Left renal pelvis (tissue), 4 donors: ENCODE results near the gene ZNF831. TPM values are rescaled to one million over a fixed set of nuclear protein-coding genes. Genes with fewer than 3 reads are reported as not detected.

ENCODE experiments used
- DNase-seq, 4 donors: peaks; one replicate each; pipeline ENCODE4 v3.0.0-alpha.2; 2013; ENCODE audit warnings: low read depth in 4 of 4, low spot score in 3 of 4
- polyA plus RNA-seq, 4 donors: library from polyadenylated mRNA; unstranded; fragments of 120-200 nt; gene quantifications; one replicate each; pipeline ENCODE4 v1.2.1, GENCODE V29; 2013; ENCODE audit not compliant: insufficient read length in 4 of 4

Gene ZNF831
- polyA plus RNA-seq, 4 donors: 0.06 to 0.11 (median 0.09) TPM

DNA sequence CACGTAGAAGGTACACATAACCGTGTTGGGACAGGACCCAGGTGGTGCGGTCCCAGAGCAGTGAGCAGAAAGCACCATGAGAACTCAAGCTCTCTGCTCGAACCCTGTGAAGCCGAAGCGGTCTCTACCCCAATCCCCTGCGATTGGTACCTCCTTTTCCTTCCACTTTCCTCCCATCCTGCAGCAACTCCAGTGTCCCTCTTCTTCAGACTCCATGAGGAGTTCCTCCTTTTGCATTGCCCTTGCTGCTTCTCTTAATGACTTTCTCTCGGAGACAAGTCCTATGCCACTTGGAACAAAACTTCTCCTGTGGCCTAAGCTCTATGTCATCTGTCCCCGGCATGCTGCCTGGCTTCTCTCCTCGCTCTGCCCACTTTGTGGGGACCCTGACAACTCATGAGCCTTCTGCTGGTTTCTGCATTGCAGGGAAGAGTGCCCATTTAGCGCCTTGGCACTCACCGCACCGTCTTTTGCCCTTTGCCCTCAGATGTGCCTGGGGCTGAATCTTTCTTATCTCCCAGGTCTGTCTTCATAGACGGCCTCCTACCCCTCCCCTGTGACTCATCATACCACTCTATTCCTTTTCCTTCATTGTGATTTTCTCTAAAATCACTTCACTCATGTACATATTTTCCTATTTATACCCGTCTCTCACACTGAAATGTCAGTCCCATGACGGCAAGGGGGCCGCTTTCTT, 9.2 kb upstream of the ZNF831 start:
- no peak for DNase-seq

DNA sequence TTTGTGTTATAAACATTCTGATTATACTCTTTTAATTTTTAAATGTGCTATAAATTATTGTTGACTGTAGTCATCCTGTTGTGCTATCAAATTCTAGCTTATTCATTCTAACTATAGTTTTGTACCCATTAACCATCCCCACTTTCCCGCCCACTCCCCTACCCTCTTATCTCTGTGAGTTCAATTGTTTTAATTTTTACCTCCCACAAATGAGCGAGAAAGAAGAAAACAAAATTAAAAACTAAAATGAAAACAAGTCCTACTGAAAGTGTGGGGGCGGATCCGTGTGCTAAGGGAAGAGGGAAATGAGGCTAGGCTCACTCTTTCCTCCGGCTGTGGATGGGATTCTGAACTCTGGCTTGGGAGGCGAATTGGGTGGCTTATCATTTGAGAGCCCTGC, 6.6 kb upstream of the ZNF831 start:
- DNase-seq: no peak

- DNase-seq: no peak
These were observed 6.1 kb upstream of the ZNF831 start for GRCh38 chr20:59157531-59157930.

DNA sequence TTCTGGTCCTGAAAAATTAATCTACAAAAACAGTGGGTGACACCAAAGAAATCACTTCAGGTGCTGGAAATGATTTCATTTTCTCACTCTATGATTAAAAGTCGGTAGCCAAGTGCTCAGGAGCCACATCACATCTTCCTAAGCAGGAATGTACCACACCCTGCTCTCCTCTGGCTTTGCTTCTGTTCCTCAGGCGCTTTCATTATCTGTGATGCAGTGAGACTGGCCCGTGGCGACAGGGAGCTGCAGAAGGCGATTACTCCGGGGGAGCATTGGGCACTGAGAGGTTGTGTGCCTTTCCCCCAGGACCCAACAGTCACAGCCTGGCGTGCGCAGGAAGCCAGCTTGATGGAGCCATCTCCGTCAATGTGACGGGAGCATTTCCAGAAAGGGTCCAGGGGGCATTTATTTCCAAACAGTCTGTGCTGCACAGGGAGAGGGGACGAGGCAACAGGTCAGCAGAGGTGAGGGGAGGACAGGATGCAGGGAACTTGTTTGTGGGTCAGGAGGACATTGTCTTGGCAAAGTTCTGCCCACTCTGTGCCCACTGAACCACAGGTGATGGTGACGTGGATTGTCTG, 5.6 kb upstream of the ZNF831 start:
- no peak for DNase-seq

- no peak for DNase-seq
These were observed 4.9 kb upstream of the ZNF831 start for GRCh38 chr20:59158673-59159072.

GRCh38 chr20:59159091-59159490, 4.5 kb upstream of the ZNF831 start:
- DNase-seq: no peak

GRCh38 chr20:59159493-59160376, 3.9 kb upstream of the ZNF831 start:
- DNase-seq: no peak

DNA sequence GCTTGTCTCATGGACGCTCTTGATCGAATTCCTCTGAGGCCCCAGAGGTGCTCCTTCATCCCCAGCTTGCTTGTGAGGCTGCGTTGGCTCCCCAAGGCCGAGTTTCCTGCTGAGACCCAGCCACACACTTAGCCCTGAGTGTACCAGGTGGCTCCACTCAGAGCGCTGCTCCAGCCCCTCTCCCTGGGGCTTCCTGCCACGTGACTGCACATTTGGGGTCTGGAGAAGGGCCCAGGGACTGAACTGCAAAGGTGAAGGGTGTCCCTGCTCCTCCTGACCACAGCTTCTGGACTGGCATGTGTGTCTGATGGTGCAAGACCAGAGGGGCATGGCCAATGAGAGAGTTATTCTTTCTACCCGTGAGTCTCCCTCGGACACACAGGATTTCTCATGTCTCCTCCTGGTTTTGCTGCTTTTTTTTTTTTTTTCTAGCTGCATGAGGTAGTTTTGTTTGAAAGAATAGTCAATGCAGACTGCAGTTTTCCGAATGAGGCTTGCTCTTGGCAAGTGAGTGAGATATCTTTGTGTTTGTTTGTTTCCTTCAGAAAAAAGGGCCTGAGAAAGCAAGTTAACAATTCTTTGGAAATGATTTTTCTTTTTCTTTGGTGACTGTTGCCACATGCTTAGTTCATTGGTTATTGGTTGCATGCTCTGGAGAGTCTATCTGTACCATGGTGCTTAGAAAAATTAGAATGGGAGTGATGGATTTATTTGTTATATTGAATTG, 3.1 kb upstream of the ZNF831 start:
- no peak for DNase-seq

DNA sequence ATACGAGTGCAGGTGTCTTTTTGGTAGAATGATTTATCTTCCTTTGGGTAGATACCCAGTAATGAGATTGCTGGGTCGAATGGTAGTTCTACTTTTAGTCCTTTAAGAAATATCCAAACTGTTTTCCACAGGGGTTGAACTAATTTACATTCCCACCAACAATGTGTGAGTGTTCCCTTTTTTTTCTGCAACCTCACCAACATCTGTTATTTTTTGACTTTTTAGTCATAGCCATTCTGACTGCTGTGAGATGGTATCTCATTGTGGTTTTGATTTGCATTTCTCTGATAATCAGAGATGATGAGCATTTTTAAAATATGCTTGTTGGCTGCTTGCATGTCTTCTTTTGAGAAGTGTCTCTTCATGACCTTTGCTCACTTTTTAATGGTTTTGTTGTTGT, 1.9 kb upstream of the ZNF831 start:
- DNase-seq: no peak

DNA sequence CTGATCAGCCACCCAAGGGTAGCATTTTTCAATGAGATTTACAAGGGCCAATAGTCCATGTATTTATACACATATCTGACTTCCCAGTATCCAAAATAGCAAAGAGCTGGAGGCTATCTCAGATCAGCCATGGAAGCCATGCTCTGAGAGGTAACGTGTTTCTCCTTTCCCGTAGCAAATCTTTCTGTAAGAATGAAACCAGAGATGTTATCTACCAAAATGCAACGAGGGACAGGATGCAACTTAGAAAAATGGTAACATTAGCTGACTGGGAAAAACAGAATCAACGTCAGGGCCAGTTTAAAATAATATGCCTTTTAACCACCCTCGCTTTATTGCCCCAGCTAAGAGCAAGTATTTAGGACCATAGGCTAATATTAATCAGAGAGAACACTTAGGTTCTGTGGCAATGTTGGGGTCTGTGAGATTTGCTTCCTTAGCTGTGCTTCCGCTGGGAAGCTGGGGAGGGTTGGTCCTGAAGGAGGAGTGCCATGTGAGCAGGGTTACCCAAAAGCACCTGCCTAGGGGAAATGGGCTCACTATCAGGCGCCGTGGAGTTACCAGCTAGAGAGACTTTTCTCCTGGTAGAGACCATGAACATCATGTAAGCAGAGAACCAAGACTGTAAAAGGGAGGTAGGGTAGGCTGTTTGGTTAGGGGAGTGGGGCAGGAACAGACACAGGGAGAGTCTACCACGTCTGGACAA, 1.2 kb downstream of the ZNF831 start:
- DNase-seq: no peak

- DNase-seq: no peak
These were observed 1.8 kb downstream of the ZNF831 start for GRCh38 chr20:59165396-59165795.

GRCh38 chr20:59165891-59166709, 2.5 kb downstream of the ZNF831 start:
- DNase-seq: no peak

DNA sequence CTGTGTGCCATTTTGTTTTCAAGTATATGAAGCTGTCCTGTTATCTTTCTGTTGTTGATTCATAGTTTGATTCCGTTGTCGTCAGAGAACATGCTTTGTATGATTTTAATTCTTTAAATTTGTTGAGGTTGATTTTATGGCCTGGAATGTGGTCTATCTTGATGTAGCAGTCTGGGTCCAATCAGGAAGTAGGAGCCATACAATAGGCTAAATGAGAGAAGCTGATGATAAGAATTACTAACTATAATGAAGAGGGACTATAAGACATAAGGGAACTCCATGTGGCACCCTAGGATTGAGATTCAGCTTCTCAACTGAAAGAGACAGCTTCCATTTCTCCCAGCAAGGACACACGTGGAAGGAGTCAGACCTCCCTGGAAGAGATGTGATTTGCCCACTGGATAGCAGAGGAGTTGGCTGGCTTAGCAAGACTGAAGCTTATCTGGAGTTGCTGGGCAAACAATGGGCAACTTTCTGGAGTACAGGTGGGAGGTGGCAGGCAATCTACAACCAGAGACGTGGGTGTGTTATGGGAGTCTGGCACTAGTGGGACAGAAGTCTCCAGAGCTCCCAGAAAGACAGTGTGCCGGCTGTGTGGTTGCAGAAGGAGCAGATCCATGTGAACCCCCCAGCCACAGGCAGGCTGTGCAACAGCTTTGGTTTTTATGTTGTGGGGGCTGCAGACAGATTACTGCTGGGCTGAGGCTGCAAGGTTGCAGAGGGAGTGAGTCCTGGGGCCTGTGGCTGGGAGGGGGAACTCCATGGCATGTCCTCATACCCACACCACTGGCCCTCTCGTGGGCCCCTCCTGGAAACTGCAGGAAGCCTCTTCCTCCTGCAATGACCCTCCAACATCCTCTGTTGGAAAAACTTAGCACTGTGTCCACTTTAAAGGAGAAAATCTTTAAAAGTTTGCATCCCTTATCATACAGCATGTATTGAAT, 7.1 kb downstream of the ZNF831 start:
- no peak for DNase-seq

DNA sequence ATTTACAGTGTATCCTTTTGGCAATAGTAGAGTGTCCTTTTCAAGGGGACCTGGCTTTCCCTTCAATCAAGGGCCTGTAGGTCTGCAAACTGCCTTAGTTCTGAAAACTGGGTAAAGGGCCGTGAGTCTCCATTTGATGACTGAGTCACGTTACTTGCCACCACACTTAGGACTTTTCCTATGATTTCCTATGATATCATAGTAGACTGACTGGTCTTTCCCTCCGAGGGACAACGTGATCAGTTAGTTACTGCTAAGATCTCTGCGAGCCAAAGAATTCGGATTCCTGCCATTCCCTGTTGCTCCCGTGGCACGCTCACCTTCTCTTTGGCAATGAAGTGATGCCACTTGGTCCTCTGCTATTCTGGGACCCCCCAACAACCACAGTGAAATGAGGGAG, 8.4 kb downstream of the ZNF831 start:
- DNase-seq: no peak

GRCh38 chr20:59173938-59174491, 10.4 kb downstream of the ZNF831 start:
- no peak for DNase-seq

- DNase-seq: no peak
These were observed 11.4 kb downstream of the ZNF831 start for GRCh38 chr20:59175002-59175401.

DNA sequence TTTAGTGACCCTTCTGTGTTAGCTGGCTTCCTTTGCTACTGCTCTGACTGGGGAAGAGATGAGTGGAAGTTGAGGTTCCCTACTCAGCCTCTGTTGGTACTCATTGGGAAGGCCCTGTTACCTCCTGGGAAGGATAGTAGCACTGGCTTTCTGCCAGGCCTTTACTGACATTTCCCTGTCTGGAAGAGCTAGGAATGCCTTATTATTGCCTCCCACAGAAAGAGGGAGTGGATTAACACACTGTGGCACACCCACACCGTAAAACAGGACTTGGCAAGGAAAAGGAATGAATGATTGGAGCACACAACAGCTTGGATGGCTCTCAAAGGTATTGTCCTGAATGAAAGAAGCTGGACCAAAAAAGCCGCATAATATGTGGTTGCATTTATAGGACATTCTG, 12.2 kb downstream of the ZNF831 start:
- no peak for DNase-seq

- no peak for DNase-seq
These were observed 13.2 kb downstream of the ZNF831 start for GRCh38 chr20:59176812-59177211.
